NCI-H2171 treated with DMSO at 0.1 percent for 48 hours (cell line): ENCODE results near the gene TBC1D2B.

Experiments
- DNase-seq: peaks from one replicate; lab custom pipeline; 2025; lab: John Stamatoyannopoulos, UW

Gene TBC1D2B

DNA sequence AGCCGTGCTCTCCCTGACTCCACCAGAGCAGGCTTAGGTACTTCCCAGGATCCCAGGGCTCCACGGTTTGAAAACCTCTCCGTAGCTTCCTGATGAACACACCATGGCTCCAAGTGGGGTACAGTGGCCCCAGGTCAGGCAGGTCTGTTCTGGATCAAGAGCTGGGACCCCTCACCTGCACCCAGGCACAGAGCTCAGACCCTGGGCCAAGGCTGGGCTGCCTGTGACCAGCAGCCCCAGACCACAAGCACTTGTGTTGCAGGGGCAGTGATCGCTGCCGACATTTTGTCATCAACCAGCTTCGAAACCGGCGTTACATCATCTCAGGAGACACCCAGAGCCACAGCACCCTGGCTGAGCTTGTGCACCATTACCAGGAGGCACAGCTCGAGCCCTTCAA is 20.2 kb upstream of the TBC1D2B start:
- DNase-seq: no peak

DNA sequence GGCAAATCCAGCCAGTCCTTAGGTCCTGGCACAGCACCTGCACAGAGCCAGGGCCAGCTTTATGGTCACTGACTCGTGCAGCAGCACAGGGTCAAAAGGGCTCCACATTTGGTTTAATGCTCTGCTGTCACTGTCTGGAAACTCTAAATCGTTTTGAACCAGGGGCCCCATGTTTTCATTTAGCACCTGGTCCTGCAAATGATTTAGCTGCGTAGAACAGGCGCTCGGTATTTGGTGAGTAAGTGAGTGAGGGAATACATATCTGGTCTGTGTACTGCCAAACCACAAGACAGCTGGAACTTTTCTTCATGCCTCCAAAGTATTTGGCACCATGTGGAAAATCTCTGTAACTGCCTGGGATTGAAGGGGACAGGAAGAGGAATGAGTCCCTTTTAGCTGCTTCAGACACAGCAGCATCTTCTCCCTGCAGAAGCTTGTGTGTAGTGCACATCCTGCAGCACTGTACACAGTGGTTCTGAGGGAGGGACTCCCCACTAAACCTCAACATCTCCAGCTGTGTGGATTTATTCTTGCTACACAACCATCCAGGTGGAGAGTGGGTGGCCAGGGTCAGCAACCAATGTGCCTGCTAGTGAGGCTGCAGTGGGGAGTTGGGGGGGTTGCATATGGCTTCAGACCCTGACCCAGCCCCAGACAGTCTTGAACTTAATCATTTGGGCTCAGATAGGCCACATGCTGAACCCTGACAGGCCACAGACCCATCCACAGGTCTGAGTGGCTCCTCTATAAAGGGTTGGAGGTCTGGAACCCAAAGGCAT is 15.9 kb upstream of the TBC1D2B start:
- DNase-seq: no peak

DNA sequence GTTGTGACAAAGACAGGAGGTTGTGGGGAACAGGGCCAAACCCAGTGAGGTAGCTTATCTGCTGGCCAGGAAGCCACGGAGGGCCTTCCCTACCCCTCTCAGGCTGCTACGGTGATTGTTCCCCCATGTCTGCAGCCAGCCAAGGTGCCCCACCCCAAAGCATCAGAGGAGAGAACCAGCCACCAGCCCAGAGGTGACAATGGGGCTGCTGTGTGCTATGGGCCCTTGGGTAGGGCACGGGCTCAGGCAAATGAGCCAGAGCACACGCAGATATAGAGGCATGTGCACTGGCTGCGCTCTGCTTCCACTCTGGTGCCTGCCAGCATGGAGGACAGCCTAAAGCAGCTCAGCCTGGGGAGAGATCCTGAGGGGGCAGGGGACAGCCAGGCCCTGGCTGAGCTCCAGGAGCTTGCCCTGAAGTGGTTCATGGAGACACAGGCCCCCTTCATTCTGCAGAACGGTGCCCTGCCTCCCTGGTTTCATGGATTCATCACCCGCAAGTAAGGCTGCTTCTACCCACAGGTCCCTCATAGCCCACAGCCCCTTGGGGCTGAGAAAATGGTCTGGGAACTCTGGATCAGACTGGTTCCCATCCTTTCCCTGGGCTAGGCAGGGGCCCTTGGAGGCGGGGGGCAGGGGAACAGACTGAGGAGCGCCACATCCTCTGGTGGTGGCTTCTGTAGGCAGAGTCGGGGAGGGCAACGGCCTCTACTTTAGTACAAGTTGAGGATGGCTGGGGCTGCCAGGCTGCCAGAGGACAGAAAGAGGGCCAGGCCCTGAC is 14.9 kb upstream of the TBC1D2B start, which contains the start of gene SH2D7:
Gene SH2D7, plus strand, starts transcription at position 301 of the 781 bp plus-strand sequence. Its CDS starts 24 bp downstream, at position 325.
- no peak for DNase-seq

DNA sequence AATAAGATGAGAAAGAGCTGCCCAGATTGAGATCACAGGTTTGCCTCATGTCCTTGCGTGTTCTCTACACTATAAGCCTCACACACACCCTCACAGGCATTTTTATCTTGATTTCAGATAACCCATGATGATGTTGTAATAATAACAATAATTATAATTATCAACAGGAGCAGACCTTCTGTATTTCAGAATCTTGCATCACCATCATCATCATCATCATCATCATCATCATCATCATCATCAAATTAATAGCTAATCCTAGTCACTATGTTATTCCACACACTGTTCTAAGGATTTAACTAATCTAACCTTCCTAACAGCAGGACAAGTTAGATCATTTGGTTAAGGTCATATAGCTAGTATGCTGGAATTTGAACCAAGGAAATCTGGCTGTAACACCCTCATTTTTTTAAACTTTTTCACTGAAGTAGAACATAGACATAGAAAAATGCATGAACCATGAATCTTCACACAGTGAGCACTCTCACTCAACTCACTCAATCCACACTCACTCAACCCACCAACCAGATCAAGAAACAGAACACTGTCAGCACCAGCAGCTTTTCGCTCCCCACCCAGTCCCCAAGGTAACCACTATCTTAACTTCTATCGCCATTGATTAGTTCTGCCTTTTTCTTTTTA is 13.0 kb upstream of the TBC1D2B start:
- no peak for DNase-seq

DNA sequence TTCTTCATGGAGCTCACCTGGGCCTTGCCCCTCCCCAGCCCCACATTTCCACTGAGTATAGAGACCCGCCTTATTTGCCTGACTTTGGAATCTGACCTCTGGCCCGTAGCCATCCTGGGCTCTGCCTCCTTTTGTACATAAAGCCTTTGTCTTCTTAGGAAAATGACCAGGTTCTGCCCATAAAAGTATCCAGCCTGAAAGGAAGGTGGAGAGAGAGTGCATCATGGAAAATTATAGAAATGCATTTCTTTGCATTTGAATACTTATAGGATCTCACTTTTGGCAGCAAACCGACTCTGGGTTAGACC is 11.2 kb upstream of the TBC1D2B start:
- DNase-seq: no peak

DNA sequence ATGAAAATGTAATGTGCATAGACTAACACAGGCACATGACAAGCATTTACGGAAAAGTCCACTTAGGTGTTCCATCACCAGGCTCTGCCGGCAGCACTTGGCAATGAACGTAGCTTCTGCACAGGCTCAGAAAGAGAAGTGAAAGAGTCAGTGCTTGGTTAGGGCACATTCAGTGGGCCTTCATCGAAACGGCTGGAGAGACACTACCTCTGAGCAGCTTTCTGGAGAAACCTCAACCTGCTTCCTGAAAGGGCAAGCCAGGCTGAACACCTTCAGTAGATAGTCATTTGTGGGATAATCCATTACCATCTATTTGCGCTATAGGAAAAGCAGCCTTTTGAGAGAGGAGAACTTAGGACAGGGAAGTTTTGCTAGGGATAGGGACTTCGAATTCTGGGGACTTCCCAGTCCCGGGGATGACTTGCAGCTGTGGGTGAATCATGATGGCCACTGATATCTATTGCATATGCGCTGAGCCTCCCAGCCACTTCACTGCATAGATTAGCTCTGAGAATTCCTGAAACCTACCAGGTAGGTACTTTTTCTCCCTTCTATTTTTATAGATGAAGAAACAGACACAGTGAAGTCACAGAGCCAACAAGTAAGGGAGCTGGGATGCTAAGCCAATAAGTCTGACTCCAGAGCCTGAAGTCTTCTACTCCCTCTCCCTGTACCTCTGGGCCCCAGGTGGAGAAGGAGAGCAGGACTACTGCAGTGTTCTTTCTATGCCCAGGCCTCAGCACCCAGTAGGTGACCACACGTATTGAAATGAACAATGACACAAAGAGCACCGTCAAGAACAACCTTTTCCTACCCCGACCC is 10.7 kb upstream of the TBC1D2B start:
- DNase-seq: no peak

DNA sequence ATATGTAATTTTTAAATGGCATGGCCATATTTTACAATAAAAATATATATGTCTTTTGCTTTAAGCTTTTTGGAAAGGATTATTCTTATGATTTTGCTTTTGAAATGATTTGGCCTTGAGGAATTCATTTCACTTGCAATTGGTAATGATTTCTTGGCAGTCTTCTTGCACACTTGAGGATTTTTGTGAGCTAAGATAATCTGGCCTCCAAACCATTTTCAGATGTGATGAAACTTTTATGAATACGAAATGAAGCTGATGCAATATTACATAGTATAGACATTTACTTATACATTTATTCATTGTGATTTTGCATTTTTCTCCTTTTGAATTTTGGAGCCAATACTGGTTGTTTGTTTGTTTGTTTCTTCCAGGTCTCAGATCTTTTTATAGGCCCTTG is 8.4 kb upstream of the TBC1D2B start:
- DNase-seq: no peak

DNA sequence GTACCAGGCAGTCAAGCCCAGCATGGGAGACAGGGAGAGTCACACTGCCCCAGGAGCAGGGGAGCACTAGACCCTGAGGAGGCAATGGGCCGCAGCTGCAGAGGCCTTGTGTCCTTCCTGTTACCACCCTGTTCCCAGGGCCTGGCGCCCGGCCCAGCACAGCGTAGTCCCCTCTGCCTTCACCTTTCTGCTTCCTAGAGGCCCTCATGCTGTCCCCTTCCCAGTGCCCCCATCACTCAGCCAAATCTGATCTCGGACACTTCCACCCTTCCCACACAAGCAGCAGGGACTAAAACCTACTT is 6.9 kb upstream of the TBC1D2B start:
- DNase-seq: no peak

DNA sequence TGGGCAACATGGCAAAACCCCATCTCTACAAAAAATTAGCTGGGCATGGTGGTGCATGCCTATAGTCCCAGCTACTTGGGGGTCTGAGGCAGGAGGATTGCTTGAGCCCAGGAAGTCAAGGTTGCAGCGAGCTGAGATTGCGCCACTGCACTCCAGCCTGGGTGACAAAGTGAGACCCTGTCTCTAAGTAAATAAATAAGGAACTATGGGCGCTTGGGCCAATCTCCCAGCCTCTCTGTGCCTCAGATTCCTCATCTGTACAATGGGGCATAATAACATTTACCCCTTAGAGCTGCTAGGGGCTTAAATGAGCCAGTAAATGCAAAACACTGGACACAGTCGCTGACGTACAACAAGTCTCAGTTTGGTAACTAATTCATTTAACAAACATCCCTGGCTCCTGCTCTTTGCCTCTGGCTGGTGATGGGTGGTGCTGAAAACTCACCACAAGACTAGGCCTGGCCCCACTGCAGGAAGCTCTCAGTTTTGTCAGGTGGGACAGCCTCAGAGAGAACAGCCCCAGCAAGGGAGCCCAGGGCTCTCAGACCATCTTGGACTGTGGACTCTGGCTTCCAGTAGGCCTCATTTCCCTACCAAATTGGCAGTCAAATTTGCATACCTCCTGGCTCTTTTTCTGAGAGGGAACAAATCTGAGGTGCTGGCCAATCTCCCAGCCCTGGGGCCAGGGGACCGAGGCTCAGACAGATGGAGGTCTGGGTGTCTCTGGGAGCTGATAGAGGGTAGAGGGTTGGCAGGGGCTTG is 6.4 kb upstream of the TBC1D2B start:
- DNase-seq: no peak

DNA sequence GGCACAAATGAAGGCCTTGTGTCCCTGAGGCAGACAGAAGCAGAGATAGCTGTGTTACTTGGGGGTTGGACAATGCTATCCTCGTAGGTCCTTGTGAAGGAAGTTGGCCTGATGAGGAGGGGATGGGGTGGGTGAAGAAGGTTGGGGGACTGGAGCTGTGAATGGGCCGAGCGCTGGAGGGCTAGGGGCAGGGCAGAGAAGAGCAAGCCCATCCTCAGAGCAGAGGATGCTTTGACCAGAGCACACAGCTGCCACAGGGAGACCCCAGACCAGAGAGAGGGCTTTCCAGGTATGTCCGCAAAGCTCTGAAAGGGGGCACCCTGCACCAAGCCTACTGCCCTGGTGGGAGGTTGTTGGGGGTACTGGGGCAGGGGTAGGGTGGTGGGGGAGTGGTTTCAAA is 5.7 kb upstream of the TBC1D2B start:
- DNase-seq: no peak

DNA sequence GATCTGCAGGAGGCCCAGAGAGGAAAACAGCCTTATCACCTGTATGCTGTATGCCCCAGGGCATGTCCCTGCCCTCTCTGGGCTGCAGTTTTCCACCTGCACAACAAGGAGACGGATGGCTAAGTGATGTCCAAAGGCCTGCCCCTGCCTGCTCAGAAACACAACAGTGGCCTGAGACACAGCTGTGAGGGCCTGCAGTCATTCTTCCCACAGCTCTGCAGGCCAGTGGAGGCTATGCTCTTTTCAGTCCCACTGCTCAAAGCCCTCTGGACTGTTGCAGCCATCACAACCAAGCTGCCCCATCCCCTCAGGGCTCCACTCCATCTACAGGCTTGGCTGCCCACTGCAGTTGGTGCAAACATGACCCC is 5.2 kb upstream of the TBC1D2B start:
- no peak for DNase-seq

DNA sequence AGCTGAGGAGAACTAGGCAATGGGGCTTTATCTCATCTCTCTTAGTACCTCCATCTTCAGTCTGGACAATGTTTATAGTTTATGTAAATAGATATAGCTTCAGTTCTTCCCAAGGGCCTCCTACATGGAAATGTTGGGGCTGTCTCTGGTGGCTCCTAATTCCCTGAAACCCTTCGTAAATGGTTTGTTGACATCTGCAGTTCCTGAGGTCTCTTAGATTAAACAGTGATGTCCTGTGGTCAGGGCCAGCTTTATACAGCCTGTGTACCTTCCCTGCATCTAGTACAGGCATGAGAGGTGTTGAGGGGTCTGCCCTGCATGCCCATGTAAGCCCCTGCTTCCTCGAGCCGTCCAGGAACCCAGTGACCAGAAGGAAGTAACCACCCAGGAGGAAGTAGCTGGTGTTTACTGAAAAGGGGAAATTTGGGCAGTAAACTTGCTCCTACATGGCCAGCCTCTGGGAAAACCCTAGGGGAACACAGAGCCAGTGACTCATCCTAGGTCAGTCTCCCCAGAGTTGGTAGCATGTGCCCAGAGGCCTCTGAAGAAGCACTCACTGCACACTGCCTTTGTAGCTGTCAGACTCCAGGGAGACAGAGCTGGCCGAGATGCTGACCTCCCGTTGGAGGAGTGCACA is 4.7 kb upstream of the TBC1D2B start:
- DNase-seq: no peak

DNA sequence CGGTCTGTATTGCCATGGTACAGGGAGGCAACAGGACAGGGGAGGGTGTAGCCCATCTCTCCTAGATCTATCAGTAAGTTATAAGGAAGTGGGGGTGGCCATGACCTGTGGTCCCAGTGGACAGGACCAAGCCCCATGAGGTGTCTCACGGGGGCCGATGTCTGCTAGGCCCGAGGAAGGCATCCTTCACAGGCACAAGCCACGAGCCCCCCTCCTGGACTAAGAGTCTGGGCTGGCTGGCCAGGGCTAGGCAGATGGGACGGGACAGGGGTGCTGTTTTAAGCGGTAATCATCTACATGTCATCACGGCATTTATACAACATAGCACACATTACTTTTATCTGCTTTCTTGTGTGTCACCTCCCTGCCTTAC is 2.6 kb upstream of the TBC1D2B start:
- no peak for DNase-seq

DNA sequence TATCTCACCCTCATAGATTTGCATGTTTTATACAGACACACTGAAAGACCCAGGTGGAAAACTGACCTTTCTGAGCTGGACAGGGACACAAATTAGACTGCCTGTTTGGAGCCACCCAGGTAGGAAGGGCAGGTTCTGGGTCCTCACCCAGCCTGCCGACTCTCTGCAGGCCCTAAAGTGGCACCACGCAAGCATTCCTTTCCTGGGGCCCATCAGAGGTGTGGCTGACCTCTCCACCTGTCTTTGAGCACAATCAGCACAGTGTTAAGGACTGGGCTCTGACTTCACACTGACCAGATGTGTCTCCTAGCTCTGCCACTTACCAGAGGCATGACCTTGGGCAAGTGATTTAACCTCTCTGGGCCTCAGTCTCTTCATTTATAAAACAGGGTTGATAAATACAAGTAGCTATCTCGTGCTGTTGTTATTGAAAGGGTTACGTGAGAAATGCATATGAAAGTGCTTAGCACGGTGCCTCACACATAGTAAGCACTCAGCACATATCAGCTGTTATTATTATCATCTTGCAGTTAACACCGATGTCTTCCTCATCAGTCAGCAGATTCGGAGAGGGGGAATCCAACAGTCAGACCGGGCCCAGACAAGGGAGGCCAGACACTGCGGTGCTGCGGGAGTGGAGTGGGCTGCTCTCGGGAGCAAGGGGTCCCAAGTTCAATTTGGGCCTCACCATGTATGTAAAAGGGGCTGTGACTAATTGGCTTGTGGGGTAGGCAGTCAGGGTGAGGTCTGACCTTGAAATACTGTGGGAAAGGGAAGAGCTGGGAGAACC is 2.0 kb upstream of the TBC1D2B start:
- DNase-seq: no peak

DNA sequence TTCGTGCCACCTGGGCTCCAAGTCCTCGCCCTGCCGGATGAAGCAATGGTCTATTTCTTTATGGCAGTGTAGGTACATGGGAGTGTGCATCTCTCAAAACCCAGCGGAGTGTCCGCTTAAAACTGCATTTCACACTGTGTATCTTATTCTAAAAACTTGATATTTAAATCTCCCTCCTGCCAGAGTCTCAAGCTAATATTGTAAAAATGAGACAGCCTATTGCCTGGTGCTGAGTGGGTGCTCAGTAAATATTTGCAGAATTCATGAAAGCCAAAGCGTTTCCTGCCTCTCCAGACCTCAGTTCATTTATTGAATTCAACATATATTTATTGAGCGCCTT is 330 bp upstream of the TBC1D2B start:
- DNase-seq: no peak

DNA sequence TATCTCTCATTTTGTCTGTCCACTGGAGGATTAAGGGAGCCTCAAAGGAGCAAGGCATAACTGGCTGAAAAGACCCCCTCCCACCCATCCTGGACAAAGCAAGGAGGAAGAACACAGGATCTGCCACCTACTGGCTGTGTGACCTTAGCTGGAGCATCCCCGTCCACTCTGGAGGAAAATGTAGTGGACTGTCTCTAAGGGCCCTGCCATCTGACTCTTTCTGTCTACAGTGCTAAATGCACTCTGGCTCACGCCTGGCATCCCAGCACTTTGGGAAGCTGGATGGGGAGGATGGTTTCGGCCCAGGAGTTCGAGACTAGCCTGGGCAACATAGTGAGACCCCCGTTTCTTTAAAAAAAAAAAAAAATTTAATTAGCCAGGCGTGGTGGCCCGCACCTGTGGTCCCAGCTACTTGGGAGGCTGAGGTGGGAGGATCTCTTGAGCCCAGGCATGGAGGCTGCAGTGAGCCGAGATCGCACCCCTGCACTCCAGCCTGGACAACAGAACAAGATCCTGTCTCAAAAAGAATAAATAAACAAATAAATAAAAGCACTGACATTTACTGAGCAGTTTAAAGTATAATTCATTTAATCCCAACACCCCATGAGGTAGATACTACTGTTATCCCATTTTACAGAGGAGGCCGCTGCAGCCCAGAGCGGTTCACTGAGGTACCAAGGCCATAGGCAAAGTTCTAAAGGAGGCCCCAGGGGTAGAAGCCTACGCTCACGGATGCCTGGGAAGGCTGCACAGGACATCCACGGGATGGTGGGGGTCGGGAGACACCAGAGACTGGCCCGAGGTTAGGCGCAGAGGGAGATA is 1.1 kb downstream of the TBC1D2B start:
- DNase-seq: no peak

DNA sequence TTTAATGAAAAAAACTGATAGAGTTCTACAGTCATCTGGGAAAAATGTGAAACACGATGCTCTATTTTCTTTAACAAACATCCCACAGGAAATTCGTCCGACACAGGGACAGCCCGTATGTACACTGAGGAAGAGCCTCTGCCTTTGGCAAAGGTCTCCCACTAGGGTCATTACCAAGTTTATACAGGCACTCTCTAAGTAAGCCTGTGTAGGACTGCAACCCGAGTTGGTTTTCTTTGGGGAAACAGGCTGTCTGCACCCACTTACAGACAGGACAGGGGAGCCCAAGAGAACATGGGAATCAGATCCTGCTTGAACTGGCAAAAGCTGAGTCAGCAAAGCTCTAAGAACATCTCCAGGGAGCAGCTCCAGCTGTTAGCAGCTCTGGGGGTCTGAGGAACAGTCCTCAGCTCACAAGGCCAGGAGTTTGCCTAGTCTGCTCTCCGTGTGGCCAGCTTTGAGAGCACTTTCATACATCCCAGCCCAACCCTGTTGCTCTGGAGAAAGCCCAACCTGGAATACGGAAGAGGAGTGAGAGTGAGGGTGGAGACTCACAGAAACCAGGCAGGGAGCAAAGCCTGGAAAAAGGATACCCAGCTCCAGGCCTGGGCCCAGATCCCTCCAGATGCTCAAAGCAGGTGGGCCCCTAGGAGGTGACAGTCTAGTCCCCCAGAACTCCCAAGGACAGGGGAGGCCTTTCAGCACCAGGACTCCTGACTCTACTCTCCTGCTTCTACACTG is 1.9 kb downstream of the TBC1D2B start:
- peak; percentile 40 for DNase-seq

DNA sequence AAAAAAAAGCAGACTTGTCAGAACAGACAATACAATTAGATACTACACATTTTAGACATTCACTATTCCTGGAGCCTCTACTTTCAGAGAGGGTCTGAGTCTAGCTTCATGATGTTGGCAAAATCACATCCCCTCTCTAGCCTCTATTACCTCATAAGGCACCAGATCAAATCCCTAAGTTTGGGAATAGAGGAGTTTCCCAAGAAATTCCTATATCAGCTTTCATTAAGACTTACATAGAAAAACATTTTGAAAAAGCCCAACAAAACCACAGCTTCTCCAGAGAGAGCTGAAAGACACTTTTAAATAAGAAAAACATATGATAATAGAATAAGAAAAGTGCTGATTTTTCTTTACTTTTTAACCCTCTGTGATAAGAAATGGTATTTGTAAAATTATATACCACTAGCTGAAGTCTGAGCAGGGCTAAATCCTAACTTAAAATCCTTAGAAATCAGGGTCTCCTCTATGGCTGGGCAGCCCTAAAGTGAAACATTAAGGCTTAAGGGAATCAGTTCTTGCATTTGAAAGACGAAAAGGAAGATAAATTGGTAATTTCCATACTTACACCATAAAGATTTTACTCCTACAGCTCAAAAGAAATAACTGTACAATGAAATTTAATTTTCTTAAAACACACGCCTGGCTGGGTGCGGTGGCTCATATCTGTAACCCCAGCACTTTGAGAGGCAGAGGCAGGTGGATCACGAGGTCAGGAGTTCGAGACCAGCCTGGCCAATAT is 4.3 kb downstream of the TBC1D2B start:
- no peak for DNase-seq
